Sigmoid colon (tissue), 7 donors: Measurements from ENCODE around the gene EBF4. TPM values are rescaled to one million over a fixed set of nuclear protein-coding genes. Genes with fewer than 3 reads are reported as not detected.

Experiments used
- DNase-seq: peaks from one replicate; pipeline ENCODE4 v3.0.0-alpha.2; 2019
- H3K27ac ChIP-seq, 4 donors: fragments of 200-600 bp; sonication (generic); one replicate each; pipeline ENCODE4 v1.5.1; 2016 to 2019; ENCODE audit warnings: mild to moderate bottlenecking in 1 of 4
- H3K27me3 ChIP-seq, 3 donors: fragments of 200-600 bp; sonication (generic); one replicate each; pipeline ENCODE4 v1.5.1; 2019; ENCODE audit warnings: mild to moderate bottlenecking in 1 of 3
- H3K36me3 ChIP-seq, 4 donors: fragments of 200-600 bp; sonication (generic); one replicate each; pipeline ENCODE4 v1.5.1; 2016 to 2019
- H3K4me1 ChIP-seq, 4 donors: fragments of 200-600 bp; sonication (generic); one replicate each; pipeline ENCODE4 v1.5.1; 2017 to 2019
- H3K4me3 ChIP-seq, 4 donors: fragments of 200-600 bp; sonication (generic); one replicate each; pipeline ENCODE4 v1.5.1; 2017 to 2019; ENCODE audit warnings: mild to moderate bottlenecking in 2 of 4, moderate library complexity in 1 of 4
- H3K9me3 ChIP-seq, 4 donors: fragments of 200-600 bp in 3 of 4; sonication (generic) in 3 of 4; one replicate each; pipeline versions ENCODE4 v1.5.1 to v1.6.1; 2013 to 2019
- CTCF ChIP-seq, 4 experiments: fragments of 450-650 bp in 3 of 4; fragments of 200-600 bp in 1 of 4; IDR thresholded peaks; one replicate each; pipeline ENCODE4 v1.5.1; 2016 to 2019; ENCODE audit warnings: antibody characterized with exemption in 4 of 4, mild to moderate bottlenecking in 3 of 4, moderate library complexity in 2 of 4
- EP300 ChIP-seq, 4 donors: sonication (generic); formaldehyde crosslinking; IDR thresholded peaks; one replicate each; pipeline ENCODE4 v1.6.1; 2017; ENCODE audit warnings: antibody characterized with exemption in 4 of 4
- POLR2A ChIP-seq, 2 donors: fragments of 450-650 bp; IDR thresholded peaks; one replicate each; pipeline ENCODE4 v1.6.1; 2016; ENCODE audit warnings: antibody characterized with exemption in 2 of 2, mild to moderate bottlenecking in 2 of 2, moderate library complexity in 2 of 2
- POLR2AphosphoS5 ChIP-seq, 4 donors: sonication (generic); formaldehyde crosslinking; IDR thresholded peaks; one replicate each; pipeline ENCODE4 v1.6.1; 2017; ENCODE audit warnings: antibody characterized with exemption in 4 of 4
- WGBS, 2 donors: extraction: QIAGEN DNeasy Blood & Tissue Kit; methylation state at CpG; one replicate each; pipeline ENCODE4 v1.1.7; 2013; 5-methylcytosine and 5-hydroxymethylcytosine counted together
- intact Hi-C: fragments of 100-400 bp; cut with DNase I; formaldehyde crosslinking; loops from one replicate; pipeline ENCODE4 v1.15.1; 2023
- polyA plus RNA-seq, 3 donors: library from polyadenylated mRNA; stranded (reverse); fragments of 200-250 nt; gene quantifications; one replicate each; pipeline ENCODE4 v1.2.3, GENCODE V29; 2013
- total RNA-seq, 4 donors: library from RNA; depleted of rRNA; stranded (reverse); fragments of >200 nt; gene quantifications; one replicate each; pipeline ENCODE4 v1.1.0, GENCODE V29; 2016
- donor health status: healthy with polysubstance abuse.
- donor health status: Bipolar disorder and iron deficiency.
- donor health status: healthy.

The EBF4 gene
- total and polyA plus RNA-seq, 7 donors, result 1.2 to 37.5 (median 14.8) TPM

- Histone ChIP-seq H3K9me3 (no peaks in the 10 kb centered on the region), H3K27ac (no peak overlapping the region), H3K4me1 (peaks cover 0 to 24% (median 23%) of the 10 kb centered on the region in 4 donors), H3K4me3 (no peak overlapping the region), H3K36me3 (peaks cover 57 to 90% (median 72%) of the 10 kb centered on the region in 4 donors), H3K27me3 (no peaks in the 10 kb centered on the region)
- no peak for DNase-seq
- TF ChIP-seq EP300 (IDR thresholded peaks at IDR 0.05) (no peak), POLR2AphosphoS5 (IDR thresholded peaks at IDR 0.05) (no peak), POLR2A (IDR thresholded peaks at IDR 0.05) (no peak), CTCF (IDR thresholded peaks at IDR 0.05) (no peak)
- intact Hi-C loops, result no loop called here
- WGBS, 2 donors, result 73 to 81% methylated on average over 13 of the region's 13 CpGs
These were observed 33.9 kb upstream of the EBF4 start for GRCh38 chr20:2658414-2659354.

- H3K4me1 ChIP-seq, result peaks cover 0 to 20% (median 16%) of the 10 kb centered on the region in 4 donors
- DNase-seq, result no peak
- intact Hi-C loops, result no loop called here
- peaks cover 57 to 82% (median 70%) of the 10 kb centered on the region in 4 donors for H3K36me3 ChIP-seq
- WGBS, 2 donors, result 92% methylated on average over 10 of the region's 10 CpGs
- no peak for TF ChIP-seq CTCF (IDR thresholded peaks at IDR 0.05)
- TF ChIP-seq EP300 (IDR thresholded peaks at IDR 0.05), result no peak
- TF ChIP-seq POLR2AphosphoS5 (IDR thresholded peaks at IDR 0.05), result no peak
- TF ChIP-seq POLR2A (IDR thresholded peaks at IDR 0.05), result no peak
- no peak overlapping the region for H3K27ac ChIP-seq
- H3K9me3 ChIP-seq, result no peaks in the 10 kb centered on the region
- no peaks in the 10 kb centered on the region for H3K27me3 ChIP-seq
- H3K4me3 ChIP-seq, result no peak overlapping the region
These were observed 33.0 kb upstream of the EBF4 start for GRCh38 chr20:2659547-2659946.

GRCh38 chr20:2663364-2663886 is 29.2 kb upstream of the EBF4 start:
- WGBS, 2 donors, result 2 to 8% methylated on average over 13 of the region's 13 CpGs
- Histone ChIP-seq H3K9me3 (no peaks in the 10 kb centered on the region), H3K27ac (peak overlapping the region; percentile 78 to 94 (median 92)), H3K36me3 (peaks cover 22 to 44% (median 32%) of the 10 kb centered on the region in 4 donors), H3K27me3 (no peaks in the 10 kb centered on the region), H3K4me3 (peak overlapping the region; percentile 75 to 96 (median 88)), H3K4me1 (peaks cover 0 to 18% (median 17%) of the 10 kb centered on the region in 4 donors)
- no peak for DNase-seq
- intact Hi-C loops, result loop anchor here (1.0 kb wide), 1 partner anchor 11 kb away; the partner anchor contains the start of gene NOP56
- TF ChIP-seq CTCF (IDR thresholded peaks at IDR 0.05) (no peak), EP300 (IDR thresholded peaks at IDR 0.05) (no peak), POLR2A (IDR thresholded peaks at IDR 0.05) (no peak), POLR2AphosphoS5 (IDR thresholded peaks at IDR 0.05) (no peak)

GRCh38 chr20:2663887-2664719 is 28.5 kb upstream of the EBF4 start, which contains the start of gene IDH3B:
Gene IDH3B, minus strand, starts transcription at chr20:2664216. Its CDS starts 28 bp downstream, at chr20:2664188.
- Histone ChIP-seq H3K27ac (peak within 1 kb of the TSS; percentile 78 to 94 (median 92)), H3K9me3 (no peaks in the 10 kb centered on the region), H3K36me3 (peaks cover 15 to 37% (median 25%) of the 10 kb centered on the region in 4 donors), H3K27me3 (no peaks in the 10 kb centered on the region), H3K4me1 (peaks cover 0 to 18% (median 17%) of the 10 kb centered on the region in 4 donors), H3K4me3 (peak within 1 kb of the TSS; percentile 75 to 96 (median 88))
- intact Hi-C loops, result loop anchor here (1.0 kb wide), 2 partner anchors 12 to 28 kb away; partner anchors contain the start of genes EBF4 and NOP56
- peak; percentile 97 for DNase-seq
- TF ChIP-seq CTCF (IDR thresholded peaks at IDR 0.05) (no peak), POLR2AphosphoS5 (IDR thresholded peaks at IDR 0.05) (peak; percentile 95 to 96 (median 96)), POLR2A (IDR thresholded peaks at IDR 0.05) (peak; percentile 81 to 84)
- 6 to 8% methylated on average over 49 of the region's 49 CpGs for WGBS, 2 donors
